Fibroblast of skin of right quadriceps (primary cell): ENCODE results near the gene NES.

Experiments used
- DNase-seq: peaks from one replicate; pipeline ENCODE4 v3.0.0-alpha.2; 2013

NES gene

DNA sequence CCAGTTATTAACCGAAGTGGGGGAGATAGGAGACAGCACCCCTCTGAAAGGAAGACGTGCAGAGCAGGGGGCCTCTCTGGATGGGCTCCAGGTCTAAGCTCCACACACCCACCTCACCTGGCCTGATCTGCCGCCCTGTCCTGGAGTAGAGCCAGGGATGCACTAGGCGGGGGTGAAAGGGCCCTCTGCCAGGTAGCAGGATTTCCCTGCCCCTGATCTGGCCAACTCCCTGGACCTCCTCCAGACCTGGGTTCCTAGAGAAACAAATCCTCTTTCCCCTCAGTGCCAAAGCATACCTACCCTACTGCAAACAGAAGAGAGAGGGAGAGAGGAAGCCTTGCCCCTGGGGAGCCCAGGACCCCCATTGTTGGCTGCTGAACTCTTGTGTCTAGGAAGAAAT, 26.1 kb upstream of the NES start:
- no peak for DNase-seq

DNA sequence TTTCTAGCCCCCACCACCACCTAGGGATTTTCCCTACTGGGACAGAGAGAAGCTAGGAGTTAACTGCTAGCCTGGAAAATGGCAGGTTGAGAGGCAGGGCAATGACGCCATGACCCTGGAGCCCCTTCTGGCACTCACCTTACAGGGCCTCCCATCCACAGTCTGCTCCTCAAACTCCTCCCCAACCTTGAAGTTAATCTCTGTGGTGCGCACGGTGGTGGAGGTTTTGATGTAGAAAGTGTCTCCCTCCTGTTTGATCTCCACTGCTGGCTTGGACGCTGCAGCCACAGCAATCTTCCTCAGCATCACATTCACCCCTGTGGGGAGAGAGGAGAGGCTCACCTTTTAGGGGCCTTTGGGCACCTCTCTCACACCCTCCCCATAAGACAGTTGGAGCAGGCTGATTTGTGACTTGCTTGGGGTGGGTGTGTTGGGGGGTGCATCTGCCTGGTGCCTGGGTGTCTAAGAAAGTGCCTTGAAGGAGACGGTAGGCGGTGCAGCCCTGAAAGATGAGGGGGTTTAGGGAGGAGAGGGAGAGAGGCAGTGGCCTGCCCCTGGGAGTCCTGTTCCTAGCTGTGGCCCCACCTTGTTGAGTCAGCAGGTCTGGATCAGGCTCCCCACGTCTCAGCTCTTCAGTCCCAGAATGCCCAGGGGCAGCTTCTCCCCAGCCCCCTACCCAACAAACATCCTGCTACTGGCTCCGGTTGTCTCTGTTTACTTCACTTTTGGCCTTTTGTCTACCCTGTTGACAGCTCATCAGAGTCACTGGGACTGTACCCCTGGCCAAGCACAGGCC, 23.7 kb upstream of the NES start:
- DNase-seq: no peak

GRCh38 chr1:156698995-156699394, 21.8 kb upstream of the NES start:
- DNase-seq: no peak

DNA sequence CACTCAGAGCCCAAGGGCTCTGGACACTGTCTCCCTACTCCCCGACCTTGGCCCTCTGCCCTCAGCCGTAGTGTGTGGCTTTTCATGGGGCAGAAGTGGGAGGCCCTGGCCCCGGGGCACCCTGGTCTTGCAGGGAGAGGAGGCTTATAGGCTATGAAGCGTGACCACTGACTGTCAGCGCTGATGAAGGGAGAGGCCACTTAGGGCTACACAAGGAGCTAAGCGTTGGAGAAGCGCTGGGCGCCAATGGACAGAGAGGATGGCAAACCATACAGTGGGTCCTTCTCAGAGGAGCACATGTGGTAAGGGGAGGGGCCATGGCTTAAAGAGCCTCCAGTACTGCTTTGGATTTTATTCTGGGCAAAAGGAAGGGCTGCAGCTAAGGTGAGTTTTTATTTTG, 20.3 kb upstream of the NES start:
- no peak for DNase-seq

DNA sequence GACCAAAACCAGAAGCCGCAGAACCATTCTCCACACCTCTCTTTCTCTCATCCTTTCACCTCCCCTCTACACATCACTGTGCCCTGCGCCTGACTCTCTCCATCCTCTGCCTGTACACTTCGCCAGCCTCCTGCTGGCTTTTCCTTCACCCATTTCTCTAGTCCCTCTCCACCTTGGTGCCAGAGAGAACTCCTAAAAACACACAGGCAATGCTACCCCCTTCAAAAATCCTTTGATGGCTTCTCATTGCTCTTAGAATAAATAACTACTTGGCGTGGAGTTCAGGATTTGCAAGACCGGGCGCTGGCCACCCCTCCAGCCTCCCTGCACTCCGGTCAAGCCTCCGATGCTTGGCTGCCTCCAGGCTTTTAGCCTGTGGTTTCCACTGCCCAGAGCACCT, 19.5 kb upstream of the NES start:
- DNase-seq: no peak

DNA sequence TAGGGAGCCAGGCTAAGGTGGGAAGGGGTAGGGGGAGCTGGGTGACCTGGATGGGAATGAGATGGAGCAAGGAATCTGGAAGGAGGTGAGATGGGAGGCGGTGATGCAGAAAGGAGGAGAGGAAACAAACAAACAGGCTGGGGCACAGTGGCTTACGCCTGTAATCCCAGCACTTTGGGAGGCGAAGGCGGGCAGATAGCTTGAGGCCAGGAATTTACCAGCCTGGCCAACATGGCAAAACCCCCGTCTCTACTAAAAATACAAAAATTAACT, 17.4 kb upstream of the NES start:
- no peak for DNase-seq

DNA sequence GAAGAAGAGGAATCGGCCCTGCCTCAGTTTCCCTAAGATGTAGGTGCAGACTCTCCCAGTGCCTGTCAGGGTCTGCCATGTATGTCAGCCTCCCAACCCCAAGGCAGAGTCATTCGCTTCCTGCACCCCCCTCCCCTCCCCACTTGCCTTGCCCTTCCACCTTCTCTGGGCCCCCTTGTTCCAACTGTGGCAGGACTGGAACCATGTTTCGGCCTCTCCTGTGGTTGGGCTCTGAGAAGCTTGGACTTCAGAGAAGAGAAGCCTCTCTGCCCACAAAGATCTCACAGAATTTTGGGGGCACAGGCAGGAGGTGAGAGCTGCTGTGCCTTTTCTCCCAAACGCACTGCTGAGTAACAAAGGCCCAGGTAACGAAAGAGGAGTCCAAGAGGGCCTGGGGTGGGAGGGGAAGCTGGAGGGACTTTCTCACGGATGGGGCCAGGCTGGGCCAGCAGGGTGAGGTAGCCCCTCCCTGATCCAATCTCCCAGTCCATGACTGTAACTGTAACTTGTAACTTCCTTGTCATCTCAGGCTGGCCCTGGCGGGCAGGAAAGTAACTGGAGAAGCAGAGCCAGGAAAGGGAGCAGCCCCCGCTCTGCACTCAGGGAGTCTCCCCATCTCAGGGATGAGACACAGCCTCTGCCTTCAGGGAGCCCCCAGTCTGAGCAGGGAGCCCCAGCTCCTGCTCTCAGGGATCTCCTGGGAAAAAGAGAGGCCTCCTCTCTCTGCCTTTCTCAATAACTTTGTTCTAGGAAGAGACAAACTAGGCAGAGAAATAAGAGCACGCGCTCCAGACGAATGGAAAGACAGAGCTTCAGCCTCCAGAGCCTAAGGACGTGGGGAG, 16.9 kb upstream of the NES start:
- peak; percentile 44 for DNase-seq

DNA sequence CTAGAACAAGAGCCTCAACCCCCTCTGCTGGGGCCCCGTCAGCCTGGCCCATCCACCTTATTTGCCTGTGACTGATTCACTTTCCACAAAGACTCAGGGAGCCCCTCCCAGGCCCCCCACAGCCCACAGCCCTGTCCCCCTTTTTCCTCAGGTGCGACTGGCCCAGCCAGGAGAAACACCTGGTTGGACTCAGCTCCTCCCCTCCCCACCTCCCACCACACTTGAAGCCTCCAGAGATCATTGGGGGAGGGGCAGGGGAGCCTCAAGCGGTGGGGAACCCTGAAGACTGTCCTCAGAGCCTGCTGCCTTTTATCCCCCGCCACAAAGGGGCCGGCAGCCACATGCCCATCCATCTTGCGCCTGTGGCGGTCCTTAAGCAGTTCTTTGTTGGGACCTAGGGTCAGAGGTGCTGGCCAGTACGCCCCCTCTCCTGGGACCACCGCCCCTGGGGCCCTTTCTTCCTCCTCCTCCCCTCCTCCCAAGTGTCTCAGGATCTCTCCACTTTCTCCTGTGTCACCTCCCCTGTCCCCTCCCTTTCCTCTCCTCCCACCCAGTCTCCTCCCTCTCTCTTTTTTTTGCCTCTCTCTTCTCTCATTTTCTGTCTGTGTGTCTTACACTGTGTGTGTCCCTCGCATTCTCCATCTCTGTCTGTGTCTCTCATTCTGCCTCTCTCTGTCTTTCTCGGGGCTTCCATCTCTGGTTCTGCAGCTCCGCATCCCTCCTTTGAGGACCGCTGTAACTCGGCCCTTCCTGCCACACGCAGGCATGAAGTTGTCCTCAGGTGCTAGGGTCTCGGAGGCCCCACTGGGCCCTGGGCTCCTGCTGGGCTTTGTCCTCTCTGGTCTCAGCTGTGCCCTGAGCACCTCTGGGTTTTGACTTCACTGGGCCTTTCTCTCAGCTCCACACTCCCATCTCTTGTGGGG, 16.0 kb upstream of the NES start:
- DNase-seq: peak; percentile 67

DNA sequence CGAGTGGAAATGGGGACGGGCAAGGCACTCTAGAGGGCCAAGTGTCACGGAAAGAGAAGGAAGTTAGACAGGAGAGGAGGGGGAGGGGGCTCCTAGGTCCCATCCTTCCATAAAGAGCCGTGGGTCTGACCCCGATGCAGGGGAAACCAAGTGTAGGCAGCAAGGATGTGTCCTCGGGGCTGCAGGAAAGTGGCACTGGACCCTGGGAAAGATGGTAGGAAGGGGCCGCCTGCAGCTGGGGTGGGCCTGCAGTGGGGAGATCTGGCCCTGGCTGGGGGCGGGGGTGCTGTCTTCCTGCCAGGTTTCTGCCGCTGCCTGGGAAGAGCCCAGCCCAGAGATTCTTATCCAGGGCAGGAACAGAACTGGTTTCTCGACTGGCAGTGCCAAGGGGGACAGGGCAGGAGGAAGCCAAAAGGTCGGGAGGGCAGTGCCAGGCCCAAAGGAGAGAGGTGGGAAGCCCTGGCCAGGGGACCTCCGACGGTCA, 15.3 kb upstream of the NES start:
- no peak for DNase-seq

GRCh38 chr1:156691665-156692440, 14.6 kb upstream of the NES start:
- DNase-seq: peak; percentile 52

DNA sequence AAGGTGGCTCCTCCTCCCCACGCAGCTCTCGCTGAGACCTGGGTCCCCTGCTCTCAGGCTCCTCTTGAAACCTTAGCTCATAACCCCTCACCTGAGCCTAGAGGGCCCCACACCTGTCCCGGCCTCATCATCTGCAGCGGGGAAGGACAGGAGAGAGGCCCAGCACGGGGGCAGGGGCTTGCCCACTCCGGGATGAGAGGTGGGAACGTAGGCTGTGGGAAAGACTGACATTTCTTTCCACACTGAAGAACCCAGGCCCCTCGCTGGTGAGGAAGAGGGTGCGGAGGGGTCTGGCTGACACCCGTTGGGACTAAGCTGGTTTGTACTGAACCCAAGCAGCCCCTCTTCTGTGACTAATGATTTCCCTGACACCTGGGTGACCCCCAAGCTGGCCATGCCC, 14.0 kb upstream of the NES start:
- no peak for DNase-seq

- no peak for DNase-seq
Observed at GRCh38 chr1:156690675-156691036, 13.4 kb upstream of the NES start.

- DNase-seq: no peak
Observed at GRCh38 chr1:156689953-156690674, 12.9 kb upstream of the NES start.

DNA sequence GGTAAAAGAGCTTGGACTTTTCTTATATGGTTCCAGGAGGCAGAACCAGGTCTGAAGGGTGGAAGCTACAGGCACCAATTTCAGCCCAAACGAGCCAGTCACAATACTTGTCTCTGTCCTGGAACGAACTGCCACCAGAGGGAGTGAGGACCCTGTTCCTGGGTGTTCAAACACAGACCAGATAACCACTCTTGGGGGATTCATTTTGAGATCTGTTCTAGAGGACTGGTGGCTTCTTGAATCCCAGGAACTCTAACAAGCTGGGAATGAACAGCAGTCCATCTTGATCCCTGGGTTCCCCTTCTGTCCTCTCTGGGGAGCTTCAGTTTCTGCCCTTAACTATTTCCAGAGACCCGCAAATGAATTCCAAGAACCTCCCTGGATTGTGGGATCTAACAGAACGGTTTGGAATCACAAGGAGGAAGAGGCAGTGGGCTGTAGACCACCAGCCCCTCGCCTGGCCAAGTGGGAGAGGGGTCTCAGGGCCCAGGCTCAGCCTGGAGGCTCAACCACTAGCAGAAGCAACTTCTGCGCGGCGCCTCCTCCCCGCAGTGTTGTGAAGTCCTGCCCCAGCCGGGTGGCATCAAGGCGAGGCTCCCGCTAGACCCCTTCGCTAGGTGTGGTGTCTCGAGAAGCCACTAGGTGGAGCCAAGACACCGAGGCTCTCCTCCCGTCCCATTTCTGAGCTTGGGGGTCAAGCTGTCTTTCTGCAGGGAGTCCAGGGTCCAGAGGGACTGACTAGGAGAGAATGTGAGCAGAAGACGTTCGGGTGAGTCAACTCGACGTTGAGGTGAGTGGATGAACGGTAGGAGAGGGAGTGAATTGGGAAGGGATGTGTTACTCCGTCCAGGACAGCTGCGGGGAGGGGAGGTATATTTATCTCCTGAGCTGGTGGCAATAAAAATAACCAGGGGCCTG, 12.1 kb upstream of the NES start:
- peak; percentile 85 for DNase-seq

GRCh38 chr1:156684227-156684782, 7.1 kb upstream of the NES start:
- peak; percentile 61 for DNase-seq

DNA sequence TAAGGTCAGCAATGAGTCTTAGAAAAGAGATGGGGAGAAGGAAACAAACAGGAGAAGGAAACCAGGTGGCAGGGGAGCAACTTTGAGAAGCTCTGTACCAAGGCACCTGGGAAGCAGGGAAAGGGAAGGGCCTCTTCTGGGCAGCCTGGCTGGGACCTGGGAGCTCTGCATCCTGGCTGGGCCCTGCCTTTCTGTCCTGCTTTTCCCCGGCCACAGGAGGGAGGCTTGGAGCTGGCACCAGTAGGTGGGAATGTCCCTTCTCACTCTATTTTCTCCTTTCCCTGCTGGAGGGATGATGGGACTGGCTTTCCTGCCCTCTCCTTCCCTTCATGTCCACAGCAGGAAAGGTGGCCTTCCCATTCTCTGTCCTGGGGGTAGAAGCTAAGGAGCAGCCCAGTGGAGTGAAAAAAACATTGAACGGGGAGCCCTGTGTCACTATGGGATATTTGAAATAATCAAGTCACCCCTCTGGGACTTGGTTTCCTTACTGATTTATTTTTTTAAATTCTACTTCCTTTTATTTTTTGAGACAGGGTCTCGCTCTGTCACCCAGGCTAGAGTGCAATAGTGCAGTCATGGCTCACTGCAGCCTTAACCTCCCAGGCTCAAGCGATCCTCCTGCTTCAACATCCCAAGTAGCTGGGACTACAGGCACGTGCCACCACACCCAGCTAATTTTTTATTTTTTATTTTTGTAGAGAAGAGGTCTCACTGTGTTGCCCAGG, 5.1 kb upstream of the NES start:
- no peak for DNase-seq

GRCh38 chr1:156681196-156681960, 4.2 kb upstream of the NES start:
- no peak for DNase-seq

GRCh38 chr1:156680056-156680455, 2.8 kb upstream of the NES start:
- DNase-seq: no peak
